Sigmoid colon (tissue), 4 donors: ENCODE measurements around the gene DNAJC12.

ENCODE experiments used
- EP300 ChIP-seq, 4 donors: sonication (generic); formaldehyde crosslinking; IDR thresholded peaks; one replicate each; pipeline ENCODE4 v1.6.1; 2017; ENCODE audit warnings: antibody characterized with exemption in 4 of 4
- POLR2AphosphoS5 ChIP-seq, 4 donors: sonication (generic); formaldehyde crosslinking; IDR thresholded peaks; one replicate each; pipeline ENCODE4 v1.6.1; 2017; ENCODE audit warnings: antibody characterized with exemption in 4 of 4
- TF ChIP-seq, protein P1 (sequence below), 4 experiments: fragments of 450-650 bp in 3 of 4; fragments of 200-600 bp in 1 of 4; IDR thresholded peaks; one replicate each; pipeline ENCODE4 v1.5.1; 2016 to 2019; ENCODE audit warnings: antibody characterized with exemption in 4 of 4, mild to moderate bottlenecking in 3 of 4, moderate library complexity in 2 of 4

- TF ChIP-seq, protein P1, sequence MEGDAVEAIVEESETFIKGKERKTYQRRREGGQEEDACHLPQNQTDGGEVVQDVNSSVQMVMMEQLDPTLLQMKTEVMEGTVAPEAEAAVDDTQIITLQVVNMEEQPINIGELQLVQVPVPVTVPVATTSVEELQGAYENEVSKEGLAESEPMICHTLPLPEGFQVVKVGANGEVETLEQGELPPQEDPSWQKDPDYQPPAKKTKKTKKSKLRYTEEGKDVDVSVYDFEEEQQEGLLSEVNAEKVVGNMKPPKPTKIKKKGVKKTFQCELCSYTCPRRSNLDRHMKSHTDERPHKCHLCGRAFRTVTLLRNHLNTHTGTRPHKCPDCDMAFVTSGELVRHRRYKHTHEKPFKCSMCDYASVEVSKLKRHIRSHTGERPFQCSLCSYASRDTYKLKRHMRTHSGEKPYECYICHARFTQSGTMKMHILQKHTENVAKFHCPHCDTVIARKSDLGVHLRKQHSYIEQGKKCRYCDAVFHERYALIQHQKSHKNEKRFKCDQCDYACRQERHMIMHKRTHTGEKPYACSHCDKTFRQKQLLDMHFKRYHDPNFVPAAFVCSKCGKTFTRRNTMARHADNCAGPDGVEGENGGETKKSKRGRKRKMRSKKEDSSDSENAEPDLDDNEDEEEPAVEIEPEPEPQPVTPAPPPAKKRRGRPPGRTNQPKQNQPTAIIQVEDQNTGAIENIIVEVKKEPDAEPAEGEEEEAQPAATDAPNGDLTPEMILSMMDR (IDR thresholded peaks at IDR 0.05) = no peak
- TF ChIP-seq EP300 (IDR thresholded peaks at IDR 0.05) (no peak), POLR2AphosphoS5 (IDR thresholded peaks at IDR 0.05) (no peak)
Observed at GRCh38 chr10:67794909-67795460, 43.0 kb downstream of the DNAJC12 start.
